HG03159 (cell line): Measurements from ENCODE around the gene DHRS1.

Source experiments
- ATAC-seq: cut with Tn5 transposase; IDR thresholded peaks from one replicate; pipeline ENCODE4 v1.9.1; 2021; ENCODE audit warnings: mild to moderate bottlenecking, moderate library complexity; ENCODE audit not compliant: unreplicated experiment

DHRS1 gene

GRCh38 chr14:24267516-24267915, 32.1 kb downstream of the DHRS1 start:
- ATAC-seq: no peak

DNA sequence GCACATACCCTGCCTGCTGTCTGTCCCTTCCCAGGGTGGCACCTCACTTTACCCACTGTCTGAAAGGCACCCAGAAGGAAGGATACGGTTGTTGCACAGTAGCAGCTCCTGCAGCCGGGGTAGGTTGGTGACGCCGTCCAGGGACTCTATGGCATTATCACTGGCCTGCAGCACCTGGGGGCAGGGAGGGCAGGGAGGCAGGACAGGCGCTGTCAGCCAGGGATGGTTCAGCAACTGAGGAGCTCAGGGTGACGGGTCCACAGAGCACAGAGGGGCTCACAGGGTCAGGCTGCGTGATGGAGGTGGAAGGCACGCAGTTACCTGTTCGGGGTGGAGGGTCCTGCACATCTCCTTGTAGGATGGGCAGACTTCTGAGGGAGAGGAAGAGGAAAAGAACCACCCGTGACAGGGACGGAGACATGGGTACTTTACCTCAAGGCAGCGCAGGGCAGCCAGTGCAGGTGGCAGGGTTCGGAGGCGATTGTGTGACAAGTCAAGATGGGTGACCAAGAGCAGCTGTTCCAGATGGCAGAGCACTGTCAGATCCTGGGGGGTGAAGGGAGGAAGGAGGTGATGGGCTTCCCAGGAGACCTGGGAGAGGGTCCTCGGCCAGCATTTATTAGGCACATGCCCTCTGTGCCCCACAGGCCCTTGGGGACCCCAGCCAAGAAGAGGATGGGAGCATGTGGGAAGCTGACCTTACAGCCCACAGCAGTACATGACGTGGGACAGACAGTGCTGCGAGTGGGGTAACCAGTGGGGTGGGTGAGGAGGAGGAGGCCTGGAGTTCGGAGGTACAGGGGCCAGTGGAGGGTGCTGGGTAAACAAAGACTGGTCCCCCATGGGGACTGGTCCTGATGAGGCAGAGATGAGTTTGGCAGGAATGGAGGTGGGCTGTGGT, 33.0 kb downstream of the DHRS1 start:
- ATAC-seq: no peak

GRCh38 chr14:24264298-24264697, 35.3 kb downstream of the DHRS1 start:
- ATAC-seq: no peak

DNA sequence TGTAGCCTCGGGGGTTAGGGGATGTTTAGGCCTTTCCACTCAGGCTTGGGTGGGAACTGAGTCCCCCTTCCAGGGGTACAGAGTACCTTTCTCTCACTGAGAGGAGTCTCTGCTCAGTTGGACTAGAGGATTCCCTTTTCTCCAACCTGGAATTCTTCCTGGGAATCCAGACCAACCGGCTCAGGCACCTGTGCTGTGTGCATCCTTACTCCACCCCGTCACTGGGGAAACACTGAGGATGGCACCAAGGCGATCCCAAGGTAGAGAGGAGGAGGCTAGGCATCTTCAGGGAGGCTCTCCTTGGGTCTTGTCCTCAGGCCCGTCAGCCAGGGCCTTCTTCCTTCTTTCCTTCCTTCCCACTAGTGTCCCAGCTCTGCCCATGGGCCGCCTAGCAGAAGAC, 35.7 kb downstream of the DHRS1 start:
- no peak for ATAC-seq

DNA sequence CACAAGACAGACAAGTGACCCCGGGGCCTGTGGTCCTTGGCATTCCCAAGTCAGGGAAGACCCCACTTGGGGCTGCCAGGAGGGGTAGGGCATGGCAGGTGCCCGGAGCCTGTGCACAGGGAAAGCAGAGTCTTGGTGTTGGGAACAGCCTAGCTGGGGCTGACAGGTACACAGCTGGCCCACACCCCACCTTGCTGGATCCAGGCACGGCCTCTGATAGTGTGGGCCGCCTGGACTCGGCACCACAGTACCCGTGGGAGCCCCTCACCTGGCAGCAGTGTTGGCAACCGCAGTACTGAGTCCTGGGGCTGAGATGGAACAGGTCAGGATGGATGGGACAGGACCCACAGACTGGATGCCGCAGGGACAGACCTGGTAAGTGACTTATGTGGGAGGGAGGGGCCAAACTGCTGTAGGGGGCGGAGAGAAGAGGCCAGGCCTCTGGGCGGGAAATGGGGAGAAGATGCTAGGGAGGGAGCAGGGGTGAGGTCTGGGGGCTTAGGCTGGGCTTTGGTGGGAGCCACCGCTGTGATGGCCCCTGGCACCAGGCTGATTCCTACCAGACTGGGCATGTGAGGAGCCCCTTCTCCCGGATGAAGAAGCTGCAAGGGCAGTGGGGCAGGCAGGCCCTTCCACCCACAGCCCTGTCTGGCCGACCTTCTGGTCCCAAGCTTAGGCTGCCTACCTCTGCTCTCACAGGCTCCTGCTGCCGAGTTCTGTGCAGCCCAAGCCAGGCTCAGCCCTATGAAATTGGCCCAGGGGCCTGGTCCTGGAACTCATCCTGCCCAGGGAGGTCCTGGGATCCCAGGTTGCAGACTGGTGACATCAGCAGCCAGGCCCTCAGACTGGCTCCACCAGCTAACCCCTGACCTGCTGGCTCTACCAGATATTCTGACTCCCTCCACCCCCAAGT, 36.5 kb downstream of the DHRS1 start, which contains the start of gene TGM1:
Gene TGM1, minus strand, starts transcription at position 357 of the 913 bp plus-strand sequence. CDS start 825 bp downstream, outside the sequence.
- no peak for ATAC-seq

GRCh38 chr14:24261969-24262327, 37.6 kb downstream of the DHRS1 start:
- ATAC-seq: no peak

- ATAC-seq: no peak
Measured at GRCh38 chr14:24261256-24261968, 38.2 kb downstream of the DHRS1 start.

DNA sequence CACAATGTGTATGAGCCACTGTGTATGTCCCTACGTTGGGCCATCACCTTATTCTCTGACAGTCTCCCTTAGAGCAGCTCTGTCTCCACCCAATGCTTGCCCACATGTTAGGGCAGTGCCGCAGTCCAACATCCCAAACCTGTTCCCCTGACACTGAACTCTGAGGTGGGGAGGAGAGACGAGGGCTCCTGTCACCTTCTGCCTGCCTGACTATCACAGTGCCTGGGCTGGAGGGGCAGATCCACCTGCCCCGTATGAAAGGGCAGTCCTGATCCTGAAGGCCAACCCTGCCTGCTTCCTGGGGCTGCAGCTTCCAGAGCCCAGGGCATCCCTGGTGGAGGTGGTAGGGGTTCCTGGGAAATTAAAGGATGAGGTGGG, 38.8 kb downstream of the DHRS1 start:
- no peak for ATAC-seq

GRCh38 chr14:24260026-24260779, 39.4 kb downstream of the DHRS1 start:
- ATAC-seq: no peak

DNA sequence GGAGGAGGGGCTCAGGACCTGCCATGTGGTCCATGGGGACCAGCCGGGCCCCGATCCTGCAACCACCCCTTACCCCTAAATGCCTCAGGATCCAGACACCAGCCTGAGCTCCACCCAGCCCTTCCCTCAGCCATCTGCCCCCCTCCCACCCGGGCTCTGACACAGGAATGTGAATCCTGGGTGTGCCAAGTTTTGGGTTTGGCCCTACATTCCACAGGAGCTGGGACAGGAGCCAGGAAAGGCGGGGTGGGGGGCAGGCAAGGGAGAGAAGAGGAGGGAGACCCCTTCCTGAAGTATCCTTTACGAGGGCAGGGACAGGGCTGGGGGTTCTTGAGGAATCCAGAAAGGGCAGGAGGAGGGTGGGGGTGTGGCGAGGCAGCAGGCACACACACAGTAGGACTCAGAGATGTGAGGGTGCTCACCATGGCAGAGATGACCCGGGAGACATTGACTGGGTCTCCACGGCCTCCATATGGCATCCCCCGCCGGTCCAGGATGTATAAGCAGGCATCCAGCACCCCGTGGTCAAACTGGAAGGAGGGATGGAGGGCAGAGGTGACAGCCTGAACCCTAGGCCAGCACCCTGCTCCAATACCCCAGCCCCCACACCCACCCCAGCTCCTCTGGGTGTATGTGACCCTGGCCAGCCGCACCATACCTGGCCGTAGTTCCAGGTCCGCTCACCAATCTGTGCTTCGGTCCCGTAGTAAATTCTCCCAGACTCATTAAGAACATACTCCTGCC, 40.1 kb downstream of the DHRS1 start:
- no peak for ATAC-seq

GRCh38 chr14:24258548-24259265, 40.9 kb downstream of the DHRS1 start:
- ATAC-seq: no peak

DNA sequence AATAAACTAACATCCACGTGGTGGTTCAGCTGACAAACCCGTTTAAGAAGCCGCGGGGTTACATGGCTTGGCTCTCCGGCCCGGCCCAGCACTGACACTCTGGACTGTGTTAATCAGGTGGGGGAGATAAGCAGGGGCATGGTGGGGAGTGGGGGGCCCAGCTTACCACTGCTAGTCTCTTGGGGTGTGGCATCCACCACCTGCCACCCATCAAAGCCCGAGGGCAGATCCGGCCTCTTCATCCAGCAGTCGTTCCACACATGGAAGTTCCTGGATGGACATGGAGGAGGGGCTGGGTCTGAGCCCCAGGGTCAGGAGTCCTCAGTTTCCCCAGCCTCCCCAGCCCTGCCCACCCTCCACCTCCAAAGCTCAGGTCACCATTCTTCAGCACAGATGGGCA, 41.5 kb downstream of the DHRS1 start:
- ATAC-seq: no peak

- no peak for ATAC-seq
Measured at GRCh38 chr14:24256960-24257359, 42.6 kb downstream of the DHRS1 start.

GRCh38 chr14:24255931-24256711, 43.5 kb downstream of the DHRS1 start:
- ATAC-seq: no peak

DNA sequence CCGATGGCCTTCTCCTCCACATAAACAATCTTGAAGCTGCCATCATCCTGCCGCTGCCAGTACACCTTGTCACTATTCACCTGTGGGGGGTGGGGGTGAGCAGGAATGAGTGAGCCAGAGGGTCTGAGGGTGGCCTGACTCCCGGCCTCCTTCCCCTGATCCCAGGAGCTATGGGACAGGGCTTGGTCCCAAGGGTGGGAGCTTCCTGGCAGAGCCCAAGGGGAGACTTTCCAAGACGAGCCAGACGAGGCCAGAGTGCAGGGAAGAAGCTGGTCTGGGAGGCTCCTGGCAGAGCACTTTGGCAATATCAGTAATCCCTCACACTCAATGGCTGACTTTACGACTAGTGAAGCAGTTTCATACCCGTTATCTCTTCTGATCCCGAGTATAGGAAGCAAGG, 44.1 kb downstream of the DHRS1 start:
- no peak for ATAC-seq

DNA sequence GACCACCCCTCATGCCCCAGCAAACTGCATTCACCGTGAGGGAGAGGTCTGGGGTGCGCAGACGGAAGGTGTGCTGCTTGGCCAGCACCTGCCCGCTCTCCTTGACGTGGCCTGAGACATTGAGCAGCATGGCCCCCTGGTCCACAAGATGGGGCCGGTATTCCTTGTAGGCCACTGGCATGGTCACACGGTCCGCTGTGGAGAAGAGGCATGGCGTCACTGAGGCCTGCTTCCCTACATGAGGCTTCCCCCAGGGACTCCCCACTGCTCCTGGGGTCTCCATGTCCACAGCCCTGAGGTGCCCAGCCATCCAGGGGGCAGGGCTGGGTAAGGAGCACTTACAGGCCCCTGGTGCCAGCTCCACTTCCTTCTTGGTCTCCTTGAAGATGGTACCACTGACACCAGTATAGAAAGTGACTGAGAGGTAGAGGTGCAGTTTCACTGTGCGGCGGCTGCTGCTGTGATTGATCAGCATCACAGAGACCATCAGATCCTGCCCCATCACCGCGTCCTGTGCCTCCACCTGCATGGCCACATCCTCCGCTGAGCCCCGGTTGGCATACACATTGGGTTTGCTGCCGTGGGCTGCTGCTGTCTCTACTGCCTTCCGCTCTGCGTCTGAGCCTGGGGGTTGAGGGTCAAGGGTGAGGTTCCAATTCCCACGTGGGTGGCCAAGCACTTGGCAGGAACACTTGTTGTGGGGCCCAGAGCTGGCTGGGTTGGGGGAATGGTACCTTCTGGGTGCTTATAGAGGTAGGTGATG, 44.8 kb downstream of the DHRS1 start:
- ATAC-seq: no peak

GRCh38 chr14:24253936-24254335, 45.6 kb downstream of the DHRS1 start:
- no peak for ATAC-seq
